HL-60 (cell line): ENCODE results near the gene SERPINI1.

Experiments used
- DNase-seq, 2 experiments: peaks; one replicate each; pipeline ENCODE4 v3.0.0-alpha.2; 2010 to 2020; ENCODE audit warnings: low read depth in 1 of 2, low spot score in 1 of 2
- H3K27ac ChIP-seq: fragments of 250-450 bp; sonication (Bioruptor Pico); replicated peaks from 2 replicates; pipeline ENCODE4 v1.5.1; 2020; ENCODE audit warnings: mild to moderate bottlenecking, moderate library complexity
- H3K27me3 ChIP-seq: fragments of 250-450 bp; sonication (Bioruptor Pico); 2 replicates; pipeline ENCODE4 v1.5.1; 2021; ENCODE audit warnings: mild to moderate bottlenecking, moderate library complexity; ENCODE audit not compliant: insufficient read depth, poor library complexity, severe bottlenecking
- H3K4me3 ChIP-seq: replicated peaks from 2 replicates; pipeline ENCODE4 v1.5.1; 2011; ENCODE audit warnings: mild to moderate bottlenecking, control low read depth, low read length; ENCODE audit not compliant: insufficient read depth
- GABPA ChIP-seq: IDR thresholded peaks from 2 replicates; pipeline ENCODE4 v1.6.1; 2012; ENCODE audit warnings: low read depth
- POLR2AphosphoS5 ChIP-seq: IDR thresholded peaks from 2 replicates; pipeline ENCODE4 v1.6.1; 2012; ENCODE audit warnings: low read depth
- SPI1 ChIP-seq: IDR thresholded peaks from 2 replicates; pipeline ENCODE4 v1.6.1; 2012; ENCODE audit warnings: low read depth, mild to moderate bottlenecking, borderline replicate concordance
- TF ChIP-seq, protein P1 (sequence below): IDR thresholded peaks from one replicate; pipeline ENCODE4 v1.5.1; 2011; ENCODE audit warnings: low read length, control low read depth, inconsistent platforms; ENCODE audit not compliant: insufficient read depth
- TF ChIP-seq, protein P2 (sequence below): IDR thresholded peaks from 2 replicates; pipeline ENCODE4 v1.6.1; 2012; ENCODE audit warnings: low read depth; ENCODE audit not compliant: insufficient replicate concordance

SERPINI1 gene

DNA sequence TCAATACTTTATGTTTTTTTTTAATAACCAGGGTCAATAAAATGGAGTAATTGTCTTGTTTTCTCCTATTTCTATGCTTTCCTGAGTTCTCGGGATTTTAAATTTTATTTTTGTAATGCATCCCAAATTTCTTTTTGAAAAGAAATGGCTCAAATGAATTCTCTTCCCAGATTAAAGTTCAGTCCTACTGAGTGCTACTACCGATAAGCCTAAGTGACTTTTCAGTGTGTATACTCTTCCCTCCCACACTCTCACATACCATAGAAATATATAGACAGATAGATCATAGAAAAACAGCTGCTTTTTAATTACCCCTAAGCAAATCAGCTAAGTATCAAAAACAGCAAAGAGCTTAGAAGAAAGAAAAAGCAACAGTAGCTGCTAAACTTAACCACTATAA, 1.5 kb downstream of the SERPINI1 start:
- no peak overlapping the region for H3K4me3 ChIP-seq
- DNase-seq, result no peak
- H3K27ac ChIP-seq, result no peak overlapping the region
- TF ChIP-seq, protein P1, sequence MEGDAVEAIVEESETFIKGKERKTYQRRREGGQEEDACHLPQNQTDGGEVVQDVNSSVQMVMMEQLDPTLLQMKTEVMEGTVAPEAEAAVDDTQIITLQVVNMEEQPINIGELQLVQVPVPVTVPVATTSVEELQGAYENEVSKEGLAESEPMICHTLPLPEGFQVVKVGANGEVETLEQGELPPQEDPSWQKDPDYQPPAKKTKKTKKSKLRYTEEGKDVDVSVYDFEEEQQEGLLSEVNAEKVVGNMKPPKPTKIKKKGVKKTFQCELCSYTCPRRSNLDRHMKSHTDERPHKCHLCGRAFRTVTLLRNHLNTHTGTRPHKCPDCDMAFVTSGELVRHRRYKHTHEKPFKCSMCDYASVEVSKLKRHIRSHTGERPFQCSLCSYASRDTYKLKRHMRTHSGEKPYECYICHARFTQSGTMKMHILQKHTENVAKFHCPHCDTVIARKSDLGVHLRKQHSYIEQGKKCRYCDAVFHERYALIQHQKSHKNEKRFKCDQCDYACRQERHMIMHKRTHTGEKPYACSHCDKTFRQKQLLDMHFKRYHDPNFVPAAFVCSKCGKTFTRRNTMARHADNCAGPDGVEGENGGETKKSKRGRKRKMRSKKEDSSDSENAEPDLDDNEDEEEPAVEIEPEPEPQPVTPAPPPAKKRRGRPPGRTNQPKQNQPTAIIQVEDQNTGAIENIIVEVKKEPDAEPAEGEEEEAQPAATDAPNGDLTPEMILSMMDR, result no peak
- TF ChIP-seq, protein P2, sequence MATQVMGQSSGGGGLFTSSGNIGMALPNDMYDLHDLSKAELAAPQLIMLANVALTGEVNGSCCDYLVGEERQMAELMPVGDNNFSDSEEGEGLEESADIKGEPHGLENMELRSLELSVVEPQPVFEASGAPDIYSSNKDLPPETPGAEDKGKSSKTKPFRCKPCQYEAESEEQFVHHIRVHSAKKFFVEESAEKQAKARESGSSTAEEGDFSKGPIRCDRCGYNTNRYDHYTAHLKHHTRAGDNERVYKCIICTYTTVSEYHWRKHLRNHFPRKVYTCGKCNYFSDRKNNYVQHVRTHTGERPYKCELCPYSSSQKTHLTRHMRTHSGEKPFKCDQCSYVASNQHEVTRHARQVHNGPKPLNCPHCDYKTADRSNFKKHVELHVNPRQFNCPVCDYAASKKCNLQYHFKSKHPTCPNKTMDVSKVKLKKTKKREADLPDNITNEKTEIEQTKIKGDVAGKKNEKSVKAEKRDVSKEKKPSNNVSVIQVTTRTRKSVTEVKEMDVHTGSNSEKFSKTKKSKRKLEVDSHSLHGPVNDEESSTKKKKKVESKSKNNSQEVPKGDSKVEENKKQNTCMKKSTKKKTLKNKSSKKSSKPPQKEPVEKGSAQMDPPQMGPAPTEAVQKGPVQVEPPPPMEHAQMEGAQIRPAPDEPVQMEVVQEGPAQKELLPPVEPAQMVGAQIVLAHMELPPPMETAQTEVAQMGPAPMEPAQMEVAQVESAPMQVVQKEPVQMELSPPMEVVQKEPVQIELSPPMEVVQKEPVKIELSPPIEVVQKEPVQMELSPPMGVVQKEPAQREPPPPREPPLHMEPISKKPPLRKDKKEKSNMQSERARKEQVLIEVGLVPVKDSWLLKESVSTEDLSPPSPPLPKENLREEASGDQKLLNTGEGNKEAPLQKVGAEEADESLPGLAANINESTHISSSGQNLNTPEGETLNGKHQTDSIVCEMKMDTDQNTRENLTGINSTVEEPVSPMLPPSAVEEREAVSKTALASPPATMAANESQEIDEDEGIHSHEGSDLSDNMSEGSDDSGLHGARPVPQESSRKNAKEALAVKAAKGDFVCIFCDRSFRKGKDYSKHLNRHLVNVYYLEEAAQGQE, result no peak
- TF ChIP-seq POLR2AphosphoS5 (no peak), SPI1 (no peak), GABPA (no peak)
- H3K27me3 ChIP-seq, result no peaks in the 10 kb centered on the region

DNA sequence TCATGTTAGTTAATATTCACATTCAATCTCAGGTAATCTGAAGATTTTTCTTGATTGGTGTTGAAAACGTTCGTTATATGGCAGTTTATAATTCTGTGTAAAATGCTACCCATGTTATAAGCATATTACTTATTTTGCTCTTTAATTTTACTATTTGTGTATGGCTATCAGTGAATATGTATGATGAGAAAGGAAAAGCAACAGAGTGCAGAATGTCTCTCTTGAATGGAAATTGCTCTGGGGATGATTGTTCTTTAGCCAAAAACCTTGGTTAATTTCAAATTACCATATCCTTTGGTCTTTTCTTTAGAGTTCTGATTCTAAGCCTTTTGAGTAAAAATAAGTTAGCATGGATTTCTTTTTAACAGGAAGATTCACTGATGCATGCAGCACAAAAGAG, 2.5 kb downstream of the SERPINI1 start:
- TF ChIP-seq, protein P1, result no peak
- TF ChIP-seq POLR2AphosphoS5 (no peak), SPI1 (no peak), GABPA (no peak)
- TF ChIP-seq, protein P2, result no peak
- Histone ChIP-seq H3K4me3 (no peak overlapping the region), H3K27me3 (no peaks in the 10 kb centered on the region), H3K27ac (no peak overlapping the region)
- DNase-seq, result no peak

DNA sequence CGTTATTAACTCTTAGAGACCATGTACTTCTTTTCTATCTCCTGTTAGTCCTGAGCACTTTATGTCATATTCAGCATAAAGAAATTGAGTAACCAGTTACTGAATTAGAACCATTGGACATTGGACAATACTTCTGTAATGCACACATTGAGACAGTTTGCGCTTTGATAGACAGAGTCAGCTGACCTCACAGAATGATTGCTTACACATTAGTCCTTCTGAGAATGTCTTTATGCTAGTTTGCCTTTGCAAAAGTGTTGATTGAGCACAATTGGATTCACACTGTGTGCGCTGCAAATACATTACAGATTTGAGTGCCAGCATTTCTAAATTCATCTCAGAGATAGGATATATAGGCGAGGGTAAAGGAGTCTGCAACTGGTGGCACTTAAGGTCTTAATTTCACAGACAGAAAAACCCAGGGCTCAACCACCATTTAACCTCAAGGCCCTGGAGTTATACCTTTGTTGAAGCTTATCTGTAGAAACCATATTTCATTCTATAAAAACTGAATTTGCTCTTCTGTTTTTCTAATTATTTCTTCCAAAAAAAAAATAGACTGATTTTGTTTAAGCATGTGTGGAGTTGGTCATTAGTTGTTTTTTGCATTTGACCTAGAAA, 3.8 kb downstream of the SERPINI1 start:
- DNase-seq, result no peak
- TF ChIP-seq, protein P1, result no peak
- TF ChIP-seq, protein P2, result no peak
- no peak for TF ChIP-seq SPI1
- TF ChIP-seq GABPA, result no peak
- TF ChIP-seq POLR2AphosphoS5, result no peak
- Histone ChIP-seq H3K27ac (no peak overlapping the region), H3K4me3 (no peak overlapping the region), H3K27me3 (no peaks in the 10 kb centered on the region)
